ENCODE measurements around the gene TRIM34. TPM values are rescaled to one million over a fixed set of nuclear protein-coding genes. Genes with fewer than 3 reads are reported as not detected.

Gene TRIM34
- total and polyA plus RNA-seq, 2 of the 4 experiments (the other 2 are of a cell fraction) = 6.1 to 8.6 TPM

GRCh38 chr11:5604896-5605295, 19.9 kb upstream of the TRIM34 start:
- ATAC-seq (ENCODE audit: low read depth) = no peak

More at GRCh38 chr11:5604896-5605295, 19.9 kb upstream of the TRIM34 start:
- H3K79me1 ChIP-seq (ENCODE audit: low read depth in 1 of 2, low read length in 2 of 2) = peaks cover 3 to 13% of the 10 kb centered on the region in 2 experiments; a peak in 3 of 4 replicates
- intact Hi-C loops (cut with micrococcal nuclease) (no loop called here), in situ Hi-C loops (cut with MboI; ENCODE audit: low sequenced_read_pairs) (loop anchor here (5.0 to 25.0 kb wide), 2 partner anchors 72 to 707 kb away; partner anchors contain the start of gene CAVIN3), dilution Hi-C loops (cut with HindIII; ENCODE audit: low sequenced_read_pairs, unreplicated experiment) (no loop called here)
- no peak overlapping the region for H3K18ac ChIP-seq (ENCODE audit: low read depth, low read length)
- POLR2A ChIA-PET (ENCODE audit: unreplicated experiment) = no interaction called here
- H3K4ac ChIP-seq (ENCODE audit: low read depth, low read length) = peak overlapping the region; percentile 9; the same call in 1 of the 2 replicates
- H3K36me3 ChIP-seq (ENCODE audit: control insufficient read depth, insufficient read depth, low read length) = no peaks in the 10 kb centered on the region
- no peak overlapping the region for H3K27ac ChIP-seq (ENCODE audit: insufficient read depth, low read length)
- H2AFZ ChIP-seq (replicated peaks; ENCODE audit: low read length, poor library complexity) = no peak overlapping the region
- no peak overlapping the region for H3K4me3 ChIP-seq (ENCODE audit: insufficient read depth, low read depth, low read length)
- CTCF ChIA-PET = interaction anchor here (1.0 to 1.1 kb wide), 2 partner anchors 9 to 108 kb away, joined by 3 to 4 read pairs; no protein-coding TSS in a partner anchor
- no peaks in the 10 kb centered on the region for H3K9me3 ChIP-seq (ENCODE audit: control insufficient read depth, insufficient read depth, low read length)
- H4K91ac ChIP-seq (ENCODE audit: insufficient read depth, low read depth, low read length) = no peak overlapping the region
- no peak overlapping the region for H4K8ac ChIP-seq (ENCODE audit: low read depth in 2 of 2, low read length in 2 of 2)
- H3K56ac ChIP-seq (ENCODE audit: extremely low read depth, insufficient read depth, low read length) = no peak overlapping the region
- no CpG with 5 or more reads among the region's 4 CpGs for WGBS, 2 experiments (ENCODE audit: extremely low coverage in 2 of 2, insufficient read length in 1 of 2)
- H4K20me1 ChIP-seq (ENCODE audit: insufficient read depth, low read length) = no peaks in the 10 kb centered on the region
- no peak overlapping the region; the same call in 2 of the 3 replicates for H2BK15ac ChIP-seq (ENCODE audit: low read depth, low read length)
- no peak overlapping the region for H3K14ac ChIP-seq (replicated peaks; ENCODE audit: low read depth, low read length)
- H3K27me3 ChIP-seq (ENCODE audit: control insufficient read depth, insufficient read depth, low read length) = no peaks in the 10 kb centered on the region
- H2AK9ac ChIP-seq (replicated peaks; ENCODE audit: low read depth, low read length, poor library complexity) = no peak overlapping the region
- TF ChIP-seq USF2 (IDR thresholded peaks at IDR 0.05; ENCODE audit: low read depth, low read length) (no peak), NFE2L2 (IDR thresholded peaks at IDR 0.05; ENCODE audit: low read depth, low read length) (no peak), CEBPB (IDR thresholded peaks at IDR 0.05; ENCODE audit: low read depth, low read length) (no peak)
- H3K9me1 ChIP-seq (ENCODE audit: insufficient read depth, low read length) = peaks cover 9% of the 10 kb centered on the region; the same call in 1 of the 2 replicates
- no peak overlapping the region for H3K9ac ChIP-seq (ENCODE audit: low read depth, low read length)
- H3K23ac ChIP-seq (ENCODE audit: low read depth, low read length) = no peak overlapping the region
- H2BK20ac ChIP-seq (ENCODE audit: low read depth, low read length) = no peak overlapping the region
- H2BK120ac ChIP-seq (ENCODE audit: low read depth, low read length) = no peak overlapping the region
- H2AK5ac ChIP-seq (ENCODE audit: low read depth, low read length) = no peak overlapping the region
- peaks cover 9% of the 10 kb centered on the region for H3K4me1 ChIP-seq (ENCODE audit: control insufficient read depth, insufficient read depth, low read length)
- no peak overlapping the region for H3K4me2 ChIP-seq (ENCODE audit: low read depth, low read length)
- BruUV-seq (replicated peaks) = no TSS peak
- no peak overlapping the region for H2BK5ac ChIP-seq (ENCODE audit: low read depth, low read length, poor library complexity, severe bottlenecking)
- DNase-seq = no peak
- H4K5ac ChIP-seq (ENCODE audit: low read depth, low read length) = no peak overlapping the region
